IMR-90 (cell line): ENCODE data around the gene SASH1.

Source experiments
- ELK1 ChIP-seq: fragments of 150-350 bp; IDR thresholded peaks from 2 replicates; pipeline ENCODE4 v1.6.1; 2016; ENCODE audit warnings: low read depth, mild to moderate bottlenecking, low read length, moderate library complexity, borderline replicate concordance
- FOS ChIP-seq: fragments of 150-350 bp; IDR thresholded peaks from 2 replicates; pipeline ENCODE4 v1.6.1; 2016; ENCODE audit warnings: low read depth, low read length
- MXI1 ChIP-seq: IDR thresholded peaks from 2 replicates; pipeline ENCODE4 v1.6.1; 2012; ENCODE audit warnings: low read depth, mild to moderate bottlenecking, low read length, moderate library complexity, borderline replicate concordance
- NFE2L2 ChIP-seq: fragments of 150-350 bp; IDR thresholded peaks from 2 replicates; pipeline ENCODE4 v1.6.1; 2016; ENCODE audit warnings: low read depth, mild to moderate bottlenecking, low read length
- POLR2A ChIP-seq: IDR thresholded peaks from 2 replicates; pipeline ENCODE4 v1.6.1; 2012; ENCODE audit warnings: mild to moderate bottlenecking, low read depth, low read length
- RAD21 ChIP-seq: IDR thresholded peaks from 2 replicates; pipeline ENCODE4 v1.6.1; 2012; ENCODE audit warnings: low read length, improper control_type of control experiment
- RCOR1 ChIP-seq: IDR thresholded peaks from 2 replicates; pipeline ENCODE4 v1.6.1; 2012; ENCODE audit warnings: mild to moderate bottlenecking, low read length, improper control_type of control experiment; ENCODE audit not compliant: insufficient replicate concordance
- RFX5 ChIP-seq: IDR thresholded peaks from 2 replicates; pipeline ENCODE4 v1.8.0; 2012; ENCODE audit warnings: low read depth, mild to moderate bottlenecking, low read length, moderate library complexity
- SMC3 ChIP-seq: fragments of 150-350 bp; IDR thresholded peaks from 2 replicates; pipeline ENCODE4 v1.6.1; 2016; ENCODE audit warnings: low read depth, mild to moderate bottlenecking, antibody characterized with exemption, low read length, moderate library complexity
- TF ChIP-seq, protein P1 (sequence below): conservative IDR thresholded peaks from 2 replicates; pipeline ENCODE4 v1.5.1; 2012; ENCODE audit warnings: mild to moderate bottlenecking, low read depth, low read length, improper control_type of control experiment

DNA sequence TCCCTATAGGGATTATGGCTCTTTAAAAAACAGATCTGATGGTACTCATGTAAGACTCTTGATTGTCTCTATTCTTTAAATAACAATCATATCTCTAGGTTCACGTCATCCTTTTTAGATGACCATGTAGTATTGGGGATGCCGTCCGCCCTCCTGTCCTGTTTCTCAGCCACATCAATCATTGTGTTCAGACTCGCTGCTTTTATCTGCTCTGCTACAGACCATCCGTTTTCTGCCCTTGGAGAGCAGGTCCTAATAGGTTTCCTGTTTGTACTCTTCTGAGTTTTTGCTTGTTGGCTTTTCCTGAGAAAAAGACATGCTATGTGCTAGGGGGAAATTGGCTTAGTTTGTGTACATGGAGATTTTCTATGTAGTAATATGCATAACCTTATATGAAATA lies 76.8 kb downstream of the SASH1 start:
- TF ChIP-seq POLR2A, result no peak
- TF ChIP-seq FOS, result no peak
- TF ChIP-seq, protein P1, sequence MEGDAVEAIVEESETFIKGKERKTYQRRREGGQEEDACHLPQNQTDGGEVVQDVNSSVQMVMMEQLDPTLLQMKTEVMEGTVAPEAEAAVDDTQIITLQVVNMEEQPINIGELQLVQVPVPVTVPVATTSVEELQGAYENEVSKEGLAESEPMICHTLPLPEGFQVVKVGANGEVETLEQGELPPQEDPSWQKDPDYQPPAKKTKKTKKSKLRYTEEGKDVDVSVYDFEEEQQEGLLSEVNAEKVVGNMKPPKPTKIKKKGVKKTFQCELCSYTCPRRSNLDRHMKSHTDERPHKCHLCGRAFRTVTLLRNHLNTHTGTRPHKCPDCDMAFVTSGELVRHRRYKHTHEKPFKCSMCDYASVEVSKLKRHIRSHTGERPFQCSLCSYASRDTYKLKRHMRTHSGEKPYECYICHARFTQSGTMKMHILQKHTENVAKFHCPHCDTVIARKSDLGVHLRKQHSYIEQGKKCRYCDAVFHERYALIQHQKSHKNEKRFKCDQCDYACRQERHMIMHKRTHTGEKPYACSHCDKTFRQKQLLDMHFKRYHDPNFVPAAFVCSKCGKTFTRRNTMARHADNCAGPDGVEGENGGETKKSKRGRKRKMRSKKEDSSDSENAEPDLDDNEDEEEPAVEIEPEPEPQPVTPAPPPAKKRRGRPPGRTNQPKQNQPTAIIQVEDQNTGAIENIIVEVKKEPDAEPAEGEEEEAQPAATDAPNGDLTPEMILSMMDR, result no peak
- no peak for TF ChIP-seq RAD21
- no peak for TF ChIP-seq MXI1
- TF ChIP-seq RCOR1, result no peak
- TF ChIP-seq RFX5, result no peak
- no peak for TF ChIP-seq NFE2L2
- no peak for TF ChIP-seq ELK1
- TF ChIP-seq SMC3, result no peak
